RWPE1 (cell line): ENCODE measurements around the gene CEP72.

Experiments
- CTCF ChIA-PET: fragments of 350-600 bp; sonication (Branson Sonifier 250); formaldehyde crosslinking; extraction: SDS; loops from one replicate; lab custom pipeline; 2021; lab: Yijun Ruan, JAX
- POLR2A ChIA-PET: fragments of 400-600 bp; formaldehyde crosslinking; extraction: SDS; loops from one replicate; lab custom pipeline; 2020; ENCODE audit warnings: antibody characterized with exemption; ENCODE audit not compliant: low non-redundant PET; lab: Yijun Ruan, JAX
- DNase-seq: peaks from one replicate; pipeline ENCODE4 v3.0.0; 2012; ENCODE audit warnings: low spot score
- H3K27ac ChIP-seq: fragments of 450-650 bp; 2 replicates; pipeline ENCODE4 v1.5.1; 2017
- CTCF ChIP-seq: fragments of 450-650 bp; conservative IDR thresholded peaks from 2 replicates; pipeline ENCODE4 v1.5.1; 2017; ENCODE audit warnings: low read depth, mild to moderate bottlenecking

The CEP72 gene

GRCh38 chr5:568809-569208 is 43.3 kb upstream of the CEP72 start:
- CTCF ChIA-PET: no interaction called here
- TF ChIP-seq CTCF: no peak
- POLR2A ChIA-PET: no interaction called here
- no peak for DNase-seq
- H3K27ac ChIP-seq: no peak overlapping the region

- ChIA-PET CTCF (interaction anchor here (0.6 kb wide), 1 partner anchor 189 kb away, joined by 3 read pairs; no protein-coding TSS in a partner anchor), POLR2A (no interaction called here)
- TF ChIP-seq CTCF: no peak
- H3K27ac ChIP-seq: no peak overlapping the region
- no peak for DNase-seq
Observed at GRCh38 chr5:569358-569867, 42.7 kb upstream of the CEP72 start.

- ChIA-PET POLR2A (no interaction called here), CTCF (interaction anchor here (0.6 kb wide), 1 partner anchor 190 kb away, joined by 3 read pairs; no protein-coding TSS in a partner anchor)
- no peak for TF ChIP-seq CTCF
- DNase-seq: no peak
- H3K27ac ChIP-seq: no peak overlapping the region
Observed at GRCh38 chr5:569868-570361, 42.2 kb upstream of the CEP72 start.

- POLR2A ChIA-PET: no interaction called here
- CTCF ChIA-PET: no interaction called here
- no peak overlapping the region for H3K27ac ChIP-seq
- no peak for TF ChIP-seq CTCF
- DNase-seq: no peak
Observed at GRCh38 chr5:570446-570845, 41.7 kb upstream of the CEP72 start.

- no peak overlapping the region for H3K27ac ChIP-seq
- ChIA-PET CTCF (no interaction called here), POLR2A (no interaction called here)
- no peak for DNase-seq
- TF ChIP-seq CTCF: no peak
Observed at GRCh38 chr5:570886-571285, 41.3 kb upstream of the CEP72 start.

GRCh38 chr5:571791-572190 is 40.3 kb upstream of the CEP72 start:
- POLR2A ChIA-PET: no interaction called here
- TF ChIP-seq CTCF: no peak
- CTCF ChIA-PET: no interaction called here
- DNase-seq: no peak
- no peak overlapping the region for H3K27ac ChIP-seq
